GM19193 (cell line): ENCODE results near the gene NANS.

Experiments
- POLR2A ChIP-seq: IDR thresholded peaks from 4 replicates; pipeline ENCODE4 v1.6.1; 2011; ENCODE audit not compliant: insufficient read depth, insufficient read length; ENCODE audit errors: extremely low read depth

The NANS gene

DNA sequence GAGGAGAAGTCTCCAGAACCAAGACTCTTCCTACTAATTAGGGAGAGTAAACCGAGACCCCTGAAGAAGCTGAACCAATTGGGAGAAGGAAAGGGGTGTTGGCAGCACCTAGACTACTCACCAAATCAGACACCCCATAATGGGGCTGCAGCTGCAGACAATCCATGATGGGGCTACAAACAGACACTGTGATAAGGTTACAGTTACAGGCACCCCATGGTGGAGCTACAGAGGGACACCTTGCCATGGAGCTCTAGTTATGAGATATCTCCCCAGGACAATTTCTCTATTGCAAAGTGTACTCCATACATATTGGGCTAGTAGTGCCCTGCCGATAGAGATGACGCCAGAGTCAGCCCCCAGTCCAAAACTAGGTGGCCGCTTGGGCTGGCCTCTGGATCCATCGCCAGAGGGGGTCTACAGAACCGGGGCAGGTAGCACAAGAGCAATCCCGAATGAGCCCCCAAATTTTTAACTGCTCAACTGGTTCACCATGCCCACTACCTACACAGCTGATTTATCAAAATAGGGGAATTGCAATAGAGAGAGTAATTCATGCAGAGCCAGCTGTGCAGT lies 2.1 kb upstream of the NANS start:
- no peak for TF ChIP-seq POLR2A

DNA sequence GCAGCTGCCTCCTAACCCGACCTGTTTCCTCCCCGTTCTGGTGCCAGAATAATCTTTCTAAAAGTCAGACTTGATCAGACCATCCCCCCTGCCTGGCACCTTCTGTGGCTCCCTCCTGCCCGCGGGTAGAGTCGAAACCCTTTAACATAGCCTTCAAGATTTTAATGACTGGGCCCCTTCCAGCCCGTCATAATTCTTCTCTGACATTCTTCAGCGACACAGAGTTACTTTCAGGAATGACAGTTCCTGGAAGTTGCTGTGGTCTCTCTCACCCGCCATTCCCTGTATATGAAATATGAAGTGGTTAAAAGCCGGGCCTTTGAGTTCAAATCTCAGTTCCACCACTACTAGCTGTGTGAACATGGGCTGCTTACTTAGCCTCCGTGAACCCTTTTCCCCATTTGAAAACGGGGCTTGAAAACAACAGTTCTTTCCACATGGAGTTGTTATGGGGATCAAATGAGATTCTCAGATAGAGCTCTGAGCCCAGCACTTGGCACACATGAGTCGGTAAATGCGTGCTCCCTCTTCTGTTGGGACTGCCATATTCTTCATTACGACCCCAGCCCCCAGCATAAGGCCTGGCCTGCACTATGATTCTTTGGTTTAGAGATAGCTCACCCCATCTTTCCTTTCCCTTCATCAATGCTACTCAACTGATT lies 737 bp downstream of the NANS start:
- TF ChIP-seq POLR2A, result no peak

DNA sequence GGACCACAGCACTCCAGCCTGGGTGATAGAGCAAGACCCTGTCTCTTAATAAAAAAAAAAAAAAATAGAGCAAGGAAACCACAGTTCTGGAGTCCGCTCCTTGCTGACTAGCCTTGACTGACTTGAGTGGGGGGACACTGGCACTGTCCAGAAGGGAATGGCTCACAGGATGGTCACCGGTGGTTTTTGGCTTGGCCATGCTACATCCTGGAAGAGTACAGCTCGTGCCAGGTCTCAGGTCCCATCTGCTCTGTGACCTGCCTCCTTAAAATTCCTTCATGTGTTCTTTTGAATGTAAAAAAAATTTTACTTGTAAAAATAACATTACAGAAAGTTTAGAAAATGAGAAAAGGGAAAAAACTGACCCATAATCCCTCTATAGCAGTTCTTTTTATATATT lies 5.6 kb downstream of the NANS start:
- no peak for TF ChIP-seq POLR2A

DNA sequence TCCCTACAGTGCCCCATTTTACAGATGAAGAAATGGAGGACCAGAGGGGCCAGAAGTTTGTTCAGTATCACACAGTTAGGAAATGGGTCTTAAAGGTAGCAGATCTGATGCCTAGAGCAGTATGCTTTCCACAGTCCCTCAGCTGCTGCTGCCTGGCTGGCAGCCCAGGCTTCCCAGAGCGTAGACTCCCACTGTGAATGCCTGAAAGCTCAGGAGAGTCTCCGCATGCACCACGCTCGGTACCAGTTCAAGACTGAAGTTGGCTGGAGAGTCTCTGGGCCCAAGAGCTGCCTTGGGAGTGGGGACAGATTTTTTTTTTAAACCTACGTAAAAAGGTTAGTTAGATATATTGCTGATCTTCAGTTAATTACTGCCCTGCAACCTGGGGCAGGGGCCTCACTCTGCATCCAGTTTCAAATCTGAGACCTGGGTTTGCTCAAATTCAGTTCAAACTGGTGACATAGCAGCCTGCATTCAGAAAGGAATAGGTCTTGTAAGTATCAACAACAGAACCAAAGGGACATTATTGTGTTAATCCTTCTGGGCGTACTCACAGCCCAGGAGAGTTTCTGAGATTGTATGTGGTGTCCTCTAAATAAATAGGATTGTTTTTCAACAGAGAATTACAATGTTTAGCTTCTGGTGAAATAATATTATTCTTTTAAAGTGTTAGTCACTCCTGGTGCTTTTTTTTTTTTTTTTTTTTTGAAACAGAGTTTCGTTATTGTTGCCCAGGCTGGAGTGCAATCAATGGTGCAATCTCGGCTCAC lies 8.3 kb downstream of the NANS start:
- TF ChIP-seq POLR2A, result no peak

DNA sequence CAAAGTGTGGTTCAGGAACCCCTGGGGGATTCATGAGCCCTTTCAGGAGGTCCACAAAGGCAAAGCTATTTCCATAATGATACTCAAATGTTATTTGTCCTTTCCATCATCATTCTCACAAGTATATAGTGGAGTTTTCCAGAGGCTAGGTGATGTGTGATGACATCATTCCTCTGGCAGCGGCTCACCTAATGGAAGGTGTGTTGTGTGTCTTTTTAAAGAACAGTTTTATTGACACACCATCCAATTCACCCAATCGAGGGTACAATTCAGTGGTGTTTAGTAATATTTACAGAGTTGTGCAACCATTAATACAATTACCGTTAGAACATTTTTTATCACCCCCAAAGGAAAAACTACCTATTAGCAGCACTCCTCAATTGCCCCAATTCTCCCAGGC lies 9.7 kb downstream of the NANS start:
- TF ChIP-seq POLR2A, result no peak

DNA sequence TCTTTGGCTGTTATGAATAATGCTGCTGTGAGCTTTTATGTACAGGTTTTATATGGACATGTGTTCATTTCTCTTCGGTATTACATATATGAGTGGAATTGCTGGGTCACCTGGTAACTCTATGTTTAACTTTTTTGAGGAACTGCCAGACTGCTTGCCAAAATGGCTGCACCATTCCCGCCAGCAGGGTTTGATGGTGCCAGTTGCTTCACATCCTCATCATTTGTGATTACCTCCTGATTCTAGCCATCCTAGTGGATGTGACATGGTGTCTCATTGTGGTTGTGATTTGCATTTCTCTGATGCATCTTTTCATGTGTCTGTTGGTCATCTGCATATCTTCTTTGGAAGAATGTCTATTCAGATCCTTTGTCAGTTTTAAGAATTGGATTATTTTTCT lies 10.7 kb downstream of the NANS start:
- TF ChIP-seq POLR2A, result no peak

DNA sequence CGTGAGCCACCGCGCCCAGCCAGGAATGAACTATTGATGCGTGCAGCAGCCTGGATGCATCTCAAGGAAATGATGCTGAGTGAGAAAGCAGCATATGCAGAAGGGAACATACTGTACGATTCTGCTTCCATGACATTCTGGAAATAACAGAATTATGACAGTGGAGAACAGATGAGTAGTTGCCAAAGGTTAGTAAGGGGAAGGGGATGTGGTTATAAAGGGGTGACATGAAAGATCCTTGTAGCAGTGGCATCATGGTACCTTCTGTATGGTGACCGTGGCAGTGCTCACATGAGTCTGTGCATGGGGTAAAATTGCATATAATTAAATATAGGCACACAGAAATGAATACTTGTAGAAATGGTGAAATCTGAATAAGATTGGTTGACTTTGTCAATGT lies 13.0 kb downstream of the NANS start:
- TF ChIP-seq POLR2A, result no peak

DNA sequence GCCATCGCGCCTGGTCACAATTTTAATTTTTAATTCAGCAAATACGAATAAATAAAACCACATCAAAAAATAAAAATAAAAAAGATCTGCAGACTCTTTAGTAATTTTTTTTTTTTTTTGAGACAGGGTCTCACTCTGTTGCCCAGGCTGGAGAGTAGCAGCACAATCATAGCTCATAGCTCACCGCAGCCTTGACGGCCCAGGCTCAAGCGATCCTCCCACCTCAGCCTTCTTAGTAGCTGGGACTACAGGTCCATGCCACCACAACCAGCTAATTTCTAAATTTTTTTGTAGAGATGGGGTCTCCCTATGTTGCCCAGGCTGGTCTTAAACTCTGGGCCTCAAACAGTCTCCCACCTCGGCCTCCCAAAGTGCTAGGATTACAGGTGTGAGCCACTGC lies 14.2 kb downstream of the NANS start:
- no peak for TF ChIP-seq POLR2A

DNA sequence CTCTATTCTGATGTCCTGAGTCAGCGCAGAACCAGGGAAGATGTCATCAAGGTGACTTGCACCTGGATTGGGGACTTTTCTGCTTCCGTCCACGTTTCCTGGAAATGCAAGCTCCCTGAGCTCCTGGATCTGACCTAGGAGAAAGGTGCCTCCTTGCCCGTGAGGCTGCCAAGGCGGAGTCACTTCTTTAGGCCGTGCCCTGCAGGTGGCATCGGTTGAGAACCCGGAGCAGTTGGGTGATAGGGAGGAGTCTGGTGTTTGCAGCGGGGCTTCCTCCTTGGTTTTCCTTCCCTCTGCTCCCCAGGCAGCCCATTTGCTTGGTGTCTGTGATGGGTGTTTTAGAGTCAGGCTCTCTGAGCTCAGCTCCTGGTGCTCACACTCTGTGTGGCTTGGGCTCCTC lies 15.2 kb downstream of the NANS start:
- TF ChIP-seq POLR2A, result no peak

DNA sequence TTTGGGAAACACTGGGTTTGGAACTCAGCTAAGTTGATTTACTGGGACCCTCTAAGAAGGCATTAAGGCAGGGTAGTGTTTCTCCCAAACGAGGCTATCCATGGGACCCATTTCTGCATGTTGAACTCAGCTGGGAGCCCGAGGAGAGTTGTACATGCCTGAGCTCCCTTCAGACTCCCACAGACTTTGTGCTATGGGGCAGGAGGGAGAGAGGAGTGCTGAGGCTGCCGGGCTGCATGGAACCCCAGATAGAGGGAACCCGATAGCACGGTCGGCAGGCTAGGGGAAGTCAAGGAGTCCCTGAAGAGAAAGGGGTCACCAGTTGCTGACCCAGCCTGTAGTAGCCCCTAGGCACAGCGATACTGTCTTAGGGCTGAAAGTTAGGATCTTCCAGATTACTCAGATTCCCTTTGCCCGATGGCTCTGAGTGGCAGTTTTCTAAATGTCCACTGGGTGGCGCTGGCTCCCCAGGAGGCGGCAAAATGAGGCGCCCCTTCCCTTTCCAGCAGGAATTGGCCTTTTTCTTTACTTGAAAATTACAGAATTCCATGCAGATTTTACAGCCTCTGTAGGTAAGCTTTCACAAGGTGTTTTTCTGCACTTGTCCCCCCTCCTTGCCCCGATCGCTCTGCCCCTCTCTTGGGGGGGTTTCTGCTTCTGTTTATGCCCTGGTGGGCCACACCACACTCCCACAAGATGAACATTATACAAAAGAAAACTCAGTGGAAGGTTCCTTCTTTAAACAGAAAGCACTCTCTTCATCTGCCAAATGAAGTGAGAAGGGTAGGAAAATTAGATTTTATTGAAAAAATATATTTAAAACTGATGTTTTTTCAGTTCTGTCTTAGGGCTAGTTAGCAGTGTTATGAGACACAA lies 17.8 kb downstream of the NANS start:
- no peak for TF ChIP-seq POLR2A

DNA sequence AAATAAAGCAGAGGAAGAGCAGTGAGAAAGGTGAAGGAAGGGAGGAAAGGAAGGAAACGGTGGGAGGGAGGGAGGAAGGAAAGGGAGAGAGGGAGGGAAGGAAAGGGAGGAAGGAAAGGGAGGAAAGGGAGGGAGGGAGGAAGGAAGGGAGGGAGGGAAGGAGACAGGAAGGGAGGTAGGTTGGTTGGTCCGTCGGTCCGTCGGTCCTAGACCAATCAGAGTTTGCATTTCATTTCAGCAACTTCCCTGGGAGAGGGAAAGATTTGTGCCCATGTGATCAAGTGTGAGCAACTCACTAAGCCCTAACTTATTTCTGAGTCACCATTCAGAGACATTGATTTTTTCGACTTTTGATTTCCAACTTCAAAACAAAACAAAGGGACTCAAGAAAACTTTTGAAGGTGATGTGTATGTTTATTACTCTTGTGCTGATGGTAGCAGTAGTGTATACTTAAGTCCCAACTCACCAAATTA lies 18.8 kb downstream of the NANS start:
- TF ChIP-seq POLR2A, result no peak

DNA sequence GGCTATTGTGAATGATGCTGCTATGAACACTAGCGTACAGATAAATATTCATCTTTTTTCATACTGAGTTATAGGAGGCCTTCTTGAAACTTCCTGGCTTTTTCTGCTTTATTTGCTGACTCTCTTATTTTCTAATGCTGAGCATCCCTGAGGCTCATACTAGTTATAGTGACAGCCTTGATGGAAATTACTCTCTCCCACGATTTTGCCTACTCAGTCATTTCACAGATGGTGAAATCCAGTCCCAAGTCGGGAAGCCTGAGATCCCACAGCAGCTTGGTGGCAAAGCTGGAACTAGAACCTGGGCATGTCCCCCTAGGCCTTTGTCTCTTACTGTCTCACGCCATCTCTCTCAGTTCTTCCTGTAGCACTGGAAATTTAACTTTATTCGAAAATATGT lies 22.4 kb downstream of the NANS start:
- TF ChIP-seq POLR2A, result no peak

DNA sequence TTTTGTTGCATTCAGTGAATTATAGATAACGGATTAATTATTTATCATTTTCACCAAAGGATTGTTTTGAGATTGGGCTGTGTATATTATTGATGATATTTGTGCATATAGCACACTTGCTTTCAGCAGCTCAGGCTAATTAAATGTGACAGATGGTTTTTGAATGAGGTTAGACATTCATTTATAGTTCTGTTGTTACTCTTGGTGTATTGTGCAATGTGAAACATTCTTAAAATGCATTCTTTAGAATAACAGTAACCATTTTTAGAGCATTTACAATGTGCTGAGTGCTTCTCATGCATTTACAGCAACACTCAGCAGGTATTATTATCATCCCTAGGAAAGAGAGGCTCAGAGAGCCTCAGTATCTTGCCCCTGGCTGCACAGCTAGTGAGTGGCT lies 23.8 kb downstream of the NANS start:
- no peak for TF ChIP-seq POLR2A

DNA sequence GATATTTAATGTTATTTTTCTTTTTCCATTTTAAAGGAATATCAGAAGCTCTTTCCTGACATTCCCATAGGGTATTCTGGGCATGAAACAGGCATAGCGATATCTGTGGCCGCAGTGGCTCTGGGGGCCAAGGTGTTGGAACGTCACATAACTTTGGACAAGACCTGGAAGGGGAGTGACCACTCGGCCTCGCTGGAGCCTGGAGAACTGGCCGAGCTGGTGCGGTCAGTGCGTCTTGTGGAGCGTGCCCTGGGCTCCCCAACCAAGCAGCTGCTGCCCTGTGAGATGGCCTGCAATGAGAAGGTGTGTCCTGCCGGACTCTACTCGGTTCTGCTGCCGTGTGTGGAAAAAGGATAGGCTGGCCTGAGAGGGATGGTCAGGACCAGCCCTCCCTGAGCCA lies 24.2 kb downstream of the NANS start:
- TF ChIP-seq POLR2A, result no peak
